Astrocyte (in vitro differentiated cells and primary cell): Measurements from ENCODE around the gene ZNF778.

Source experiments
- CTCF ChIP-seq: IDR thresholded peaks from 2 replicates; pipeline ENCODE4 v1.5.1; 2011; ENCODE audit warnings: low read depth, mild to moderate bottlenecking, inconsistent platforms, low read length, moderate library complexity; ENCODE audit not compliant: insufficient read depth
- EZH2 ChIP-seq: IDR thresholded peaks from 2 replicates; pipeline ENCODE4 v1.6.1; 2012; ENCODE audit warnings: mild to moderate bottlenecking, low read length, inconsistent platforms; ENCODE audit not compliant: insufficient read depth

- no peak for TF ChIP-seq CTCF
- no peak for TF ChIP-seq EZH2
Observed at GRCh38 chr16:89275837-89276720, 58.6 kb downstream of the ZNF778 start.
